ENCODE data around the gene SRSF4.
"Not testable (repeated sequence)": the region's sequence is repeated elsewhere in the genome, so short reads cannot be mapped to it uniquely, and the experiment has no call there.

Gene SRSF4

GRCh38 chr1:29181413-29182225 is at the start of gene SRSF4:
SRSF4 (minus strand) TSS chr1:29181900; CDS start chr1:29181752, 148 bp downstream.
- peak; percentile 99 for DNase-seq

GRCh38 chr1:29230553-29231378 is 49.1 kb upstream of the SRSF4 start, which contains the start of gene MECR:
MECR (minus strand) TSS chr1:29230934; CDS start chr1:29230906, 28 bp downstream.
- peak; percentile 93 for DNase-seq

- no peak for DNase-seq
Observed at GRCh38 chr1:29230204-29230552, 48.5 kb upstream of the SRSF4 start.

GRCh38 chr1:29227511-29227910 is 45.8 kb upstream of the SRSF4 start:
- DNase-seq, result no peak

GRCh38 chr1:29225361-29225760 is 43.7 kb upstream of the SRSF4 start:
- no peak for DNase-seq

GRCh38 chr1:29224356-29224837 is 42.7 kb upstream of the SRSF4 start:
- no peak for DNase-seq

GRCh38 chr1:29223521-29223920 is 41.8 kb upstream of the SRSF4 start:
- no peak for DNase-seq

GRCh38 chr1:29222686-29223085 is 41.0 kb upstream of the SRSF4 start:
- DNase-seq, result no peak

GRCh38 chr1:29222260-29222659 is 40.6 kb upstream of the SRSF4 start:
- DNase-seq, result not testable (repeated sequence)

GRCh38 chr1:29221296-29221695 is 39.6 kb upstream of the SRSF4 start:
- DNase-seq, result no peak

- DNase-seq, result no peak
Observed at GRCh38 chr1:29218223-29218622, 36.5 kb upstream of the SRSF4 start.

GRCh38 chr1:29217633-29218032 is 35.9 kb upstream of the SRSF4 start:
- no peak for DNase-seq

GRCh38 chr1:29213055-29213454 is 31.4 kb upstream of the SRSF4 start:
- DNase-seq, result no peak

- no peak for DNase-seq
Observed at GRCh38 chr1:29211086-29212030, 29.7 kb upstream of the SRSF4 start.

GRCh38 chr1:29210278-29211085 is 28.8 kb upstream of the SRSF4 start:
- no peak for DNase-seq

GRCh38 chr1:29209173-29209572 is 27.5 kb upstream of the SRSF4 start:
- no peak for DNase-seq

GRCh38 chr1:29208442-29208841 is 26.7 kb upstream of the SRSF4 start:
- DNase-seq, result no peak

GRCh38 chr1:29202584-29203340 is 21.1 kb upstream of the SRSF4 start:
- DNase-seq, result peak; percentile 91

- DNase-seq, result no peak
Observed at GRCh38 chr1:29202053-29202452, 20.4 kb upstream of the SRSF4 start.

GRCh38 chr1:29201595-29202051 is 19.9 kb upstream of the SRSF4 start:
- no peak for DNase-seq
